Measurements from ENCODE around the gene UCKL1. TPM values are rescaled to one million over a fixed set of nuclear protein-coding genes. Genes with fewer than 3 reads are reported as not detected.

The UCKL1 gene
- total and polyA plus RNA-seq, 2 experiments from 2014 or later: 18.5 to 52.2 TPM

- H3K4me1 ChIP-seq (ENCODE audit: insufficient read depth): peaks cover 11% of the 10 kb centered on the region
- H3K36me3 ChIP-seq (replicated peaks; ENCODE audit: insufficient read depth, low read depth): no peaks in the 10 kb centered on the region
- 96% methylated on average over 25 of the region's 27 CpGs for WGBS (ENCODE audit: low lambda C conversion rate, missing lambda C conversion rate)
- DNase-seq (ENCODE audit: low spot score): no peak
- H3K4me3 ChIP-seq: no peak overlapping the region
- no peaks in the 10 kb centered on the region for H3K9me3 ChIP-seq (ENCODE audit: low read depth)
- no peaks in the 10 kb centered on the region for H3K9me2 ChIP-seq (replicated peaks; ENCODE audit: insufficient read depth)
- no peak overlapping the region for H2AFZ ChIP-seq
- no peak for TF ChIP-seq CTCF (IDR thresholded peaks at IDR 0.05; ENCODE audit: poor library complexity)
- H3K27ac ChIP-seq: no peak overlapping the region
- no peak overlapping the region for H3K4me2 ChIP-seq
- H3K79me2 ChIP-seq: peaks cover 75% of the 10 kb centered on the region
- no peaks in the 10 kb centered on the region for H3K27me3 ChIP-seq
- peaks cover 84% of the 10 kb centered on the region for H4K20me1 ChIP-seq (ENCODE audit: insufficient read depth, poor library complexity, severe bottlenecking)
These were observed 8.4 kb downstream of the UCKL1 start for GRCh38 chr20:63947638-63948456.

GRCh38 chr20:63946986-63947637, 9.1 kb downstream of the UCKL1 start:
- Histone ChIP-seq H3K4me3 (no peak overlapping the region), H3K36me3 (replicated peaks; ENCODE audit: insufficient read depth, low read depth) (no peaks in the 10 kb centered on the region), H3K79me2 (peaks cover 68% of the 10 kb centered on the region), H3K9me3 (ENCODE audit: low read depth) (no peaks in the 10 kb centered on the region), H3K27me3 (no peaks in the 10 kb centered on the region), H4K20me1 (ENCODE audit: insufficient read depth, poor library complexity, severe bottlenecking) (peaks cover 82% of the 10 kb centered on the region), H3K4me2 (no peak overlapping the region), H2AFZ (no peak overlapping the region), H3K27ac (no peak overlapping the region), H3K9me2 (replicated peaks; ENCODE audit: insufficient read depth) (no peaks in the 10 kb centered on the region), H3K4me1 (ENCODE audit: insufficient read depth) (peaks cover 11% of the 10 kb centered on the region)
- TF ChIP-seq EZH2phosphoT487 (IDR thresholded peaks at IDR 0.05; ENCODE audit: low read depth, severe bottlenecking, unreplicated experiment): no peak
- TF ChIP-seq CTCF (IDR thresholded peaks at IDR 0.05; ENCODE audit: poor library complexity): no peak
- no peak for TF ChIP-seq EZH2 (IDR thresholded peaks at IDR 0.05; ENCODE audit: borderline replicate concordance)
- no peak for DNase-seq (ENCODE audit: low spot score)
- WGBS (ENCODE audit: low lambda C conversion rate, missing lambda C conversion rate): 97% methylated on average over 15 of the region's 15 CpGs

DNA sequence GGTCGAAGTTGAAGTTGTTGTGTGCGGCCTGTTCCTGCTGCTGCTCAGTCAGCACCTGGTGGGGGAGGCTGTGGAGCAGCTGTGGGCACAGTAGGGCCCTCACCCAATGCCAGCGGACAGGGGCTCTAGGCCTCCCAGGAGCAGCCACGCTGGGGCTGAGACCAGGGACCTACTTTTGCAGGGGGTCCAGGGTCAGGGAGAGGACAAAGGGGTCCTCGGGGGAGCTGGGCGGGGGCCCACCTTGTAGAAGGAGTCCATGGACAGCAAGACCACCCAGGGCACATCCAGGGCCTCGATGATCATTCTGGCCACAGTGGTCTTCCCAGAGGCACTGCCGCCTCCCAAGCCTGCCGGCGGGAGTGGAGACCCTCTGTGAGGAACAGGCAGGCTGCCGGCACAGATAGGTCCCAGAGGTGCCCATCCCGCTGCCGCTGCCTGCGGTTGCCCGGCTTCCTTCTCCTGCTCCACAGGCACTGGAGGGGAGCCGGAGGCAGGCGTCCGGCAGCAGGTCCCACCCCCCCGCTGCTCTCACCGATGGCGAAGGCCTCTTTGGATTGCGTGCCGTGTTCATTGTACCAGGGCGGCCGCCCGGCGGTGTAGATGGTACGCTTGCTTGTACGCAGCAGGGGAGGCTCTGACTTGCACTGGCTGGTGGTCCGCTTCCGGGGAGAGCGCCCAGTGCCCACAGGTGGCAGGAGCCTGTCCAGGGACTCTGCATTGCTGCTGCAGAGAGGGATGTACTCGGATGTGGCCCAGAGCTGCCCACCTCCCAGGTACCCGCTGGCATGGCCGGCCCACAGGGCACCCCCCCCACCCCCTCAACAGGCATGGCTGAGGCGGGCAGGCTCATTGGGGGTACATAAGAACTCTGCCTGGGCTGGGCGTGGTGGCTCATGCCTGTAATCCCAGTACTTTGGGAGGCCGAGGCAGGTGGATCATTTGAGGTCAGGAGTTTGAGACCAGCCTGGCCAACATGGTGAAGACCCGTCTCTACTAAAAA, 10.0 kb downstream of the UCKL1 start:
- H3K4me2 ChIP-seq: no peak overlapping the region
- no peaks in the 10 kb centered on the region for H3K9me3 ChIP-seq (ENCODE audit: low read depth)
- H3K79me2 ChIP-seq: peaks cover 59% of the 10 kb centered on the region
- H2AFZ ChIP-seq: no peak overlapping the region
- no peaks in the 10 kb centered on the region for H3K36me3 ChIP-seq (replicated peaks; ENCODE audit: insufficient read depth, low read depth)
- H3K27me3 ChIP-seq: no peaks in the 10 kb centered on the region
- no peak overlapping the region for H3K27ac ChIP-seq
- no peak for TF ChIP-seq EZH2 (IDR thresholded peaks at IDR 0.05; ENCODE audit: borderline replicate concordance)
- no peak for TF ChIP-seq EZH2phosphoT487 (IDR thresholded peaks at IDR 0.05; ENCODE audit: low read depth, severe bottlenecking, unreplicated experiment)
- TF ChIP-seq CTCF (IDR thresholded peaks at IDR 0.05; ENCODE audit: poor library complexity): no peak
- H3K9me2 ChIP-seq (replicated peaks; ENCODE audit: insufficient read depth): no peaks in the 10 kb centered on the region
- WGBS (ENCODE audit: low lambda C conversion rate, missing lambda C conversion rate): 96% methylated on average over 39 of the region's 39 CpGs
- no peak overlapping the region for H3K4me3 ChIP-seq
- DNase-seq (ENCODE audit: low spot score): no peak
- peaks cover 11% of the 10 kb centered on the region for H3K4me1 ChIP-seq (ENCODE audit: insufficient read depth)
- peaks cover 73% of the 10 kb centered on the region for H4K20me1 ChIP-seq (ENCODE audit: insufficient read depth, poor library complexity, severe bottlenecking)

Data from hepatocyte (in vitro differentiated cells).